ENCODE data around the gene DNAJC22. TPM values are rescaled to one million over a fixed set of nuclear protein-coding genes. Genes with fewer than 3 reads are reported as not detected.

The DNAJC22 gene
- total RNA-seq, 1 experiment from 2014 or later, result 13.1 TPM

- DNase-seq (ENCODE audit: low spot score), result no peak
Observed at GRCh38 chr12:49345051-49345824, 1.4 kb upstream of the DNAJC22 start.

GRCh38 chr12:49345825-49346658, 646 bp upstream of the DNAJC22 start:
- DNase-seq (ENCODE audit: low spot score), result no peak

GRCh38 chr12:49347311-49348193, 864 bp downstream of the DNAJC22 start:
- peak; percentile 84 for DNase-seq (ENCODE audit: low spot score)

- DNase-seq (ENCODE audit: low spot score), result no peak
Observed at GRCh38 chr12:49348781-49349180, 2.1 kb downstream of the DNAJC22 start.

GRCh38 chr12:49349266-49349665, 2.6 kb downstream of the DNAJC22 start:
- no peak for DNase-seq (ENCODE audit: low spot score)

- DNase-seq (ENCODE audit: low spot score), result no peak
Observed at GRCh38 chr12:49352351-49352750, 5.7 kb downstream of the DNAJC22 start.

GRCh38 chr12:49355913-49356312, 9.2 kb downstream of the DNAJC22 start:
- DNase-seq (ENCODE audit: low spot score), result no peak

- DNase-seq (ENCODE audit: low spot score), result peak; percentile 28
Observed at GRCh38 chr12:49357103-49357678, 10.5 kb downstream of the DNAJC22 start.

GRCh38 chr12:49358483-49359141, 11.9 kb downstream of the DNAJC22 start:
- DNase-seq (ENCODE audit: low spot score), result peak; percentile 64

GRCh38 chr12:49359671-49360070, 13.0 kb downstream of the DNAJC22 start:
- no peak for DNase-seq (ENCODE audit: low spot score)

- no peak for DNase-seq (ENCODE audit: low spot score)
Observed at GRCh38 chr12:49362077-49362476, 15.4 kb downstream of the DNAJC22 start.

- DNase-seq (ENCODE audit: low spot score), result peak; percentile 26
Observed at GRCh38 chr12:49364989-49365388, 18.3 kb downstream of the DNAJC22 start.

GRCh38 chr12:49365542-49365941, 18.9 kb downstream of the DNAJC22 start:
- peak; percentile 69 for DNase-seq (ENCODE audit: low spot score)

GRCh38 chr12:49366096-49366651, 19.5 kb downstream of the DNAJC22 start:
- peak; percentile 14 for DNase-seq (ENCODE audit: low spot score)

GRCh38 chr12:49366652-49367380, 20.1 kb downstream of the DNAJC22 start:
- DNase-seq (ENCODE audit: low spot score), result peak; percentile 55

- DNase-seq (ENCODE audit: low spot score), result peak; percentile 82
Observed at GRCh38 chr12:49367381-49368239, 20.9 kb downstream of the DNAJC22 start, which contains the start of gene SPATS2. Gene SPATS2, plus strand, starts transcription at chr12:49367462. Its CDS starts 93,551 bp downstream, at chr12:49461013.

GRCh38 chr12:49368240-49368600, 21.5 kb downstream of the DNAJC22 start:
- DNase-seq (ENCODE audit: low spot score), result no peak

- peak; percentile 10 for DNase-seq (ENCODE audit: low spot score)
Observed at GRCh38 chr12:49369411-49370145, 22.9 kb downstream of the DNAJC22 start.
